Peyer's patch (tissue), 4 donors: Measurements from ENCODE around the gene SGCA.

Experiments used
- CTCF ChIP-seq, 6 experiments: fragments of 450-650 bp in 4 of 6; fragments of 200-600 bp in 2 of 6; sonication (generic) in 1 of 6; IDR thresholded peaks; one replicate each; pipeline ENCODE4 v1.5.1; 2017 to 2019; ENCODE audit warnings: antibody characterized with exemption in 6 of 6, mild to moderate bottlenecking in 3 of 6, moderate library complexity in 1 of 6
- POLR2A ChIP-seq, 2 donors: fragments of 450-650 bp; IDR thresholded peaks; one replicate each; pipeline ENCODE4 v1.5.1; 2017; ENCODE audit warnings: antibody characterized with exemption in 2 of 2, mild to moderate bottlenecking in 2 of 2, moderate library complexity in 2 of 2

- TF ChIP-seq CTCF (IDR thresholded peaks at IDR 0.05) (no peak), POLR2A (IDR thresholded peaks at IDR 0.05) (no peak)
Measured at GRCh38 chr17:50187394-50187725, 21.6 kb downstream of the SGCA start.
